ENCODE data around the gene AJAP1. TPM values are rescaled to one million over a fixed set of nuclear protein-coding genes. Genes with fewer than 3 reads are reported as not detected.

The AJAP1 gene
- polyA plus RNA-seq, 1 of the 3 experiments (the other 2 are of a cell fraction), result not detected

DNA sequence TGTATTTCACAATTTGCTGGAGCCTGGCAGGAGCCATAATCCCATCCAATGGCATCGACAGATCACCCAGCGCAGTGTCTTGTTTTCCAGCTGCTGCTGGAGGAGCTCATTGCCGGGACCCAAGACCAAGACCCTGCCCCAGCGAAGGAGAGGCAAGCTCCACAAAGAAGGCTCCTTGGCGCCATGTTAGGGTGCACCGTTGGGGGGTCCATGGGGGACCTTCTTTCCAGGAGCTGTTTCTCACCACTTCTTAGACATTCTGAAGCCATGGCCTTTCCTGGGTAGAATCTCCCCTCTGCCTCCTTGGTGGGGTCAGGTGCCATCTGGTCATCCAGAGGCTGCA, 31.1 kb downstream of the AJAP1 start:
- no peaks in the 10 kb centered on the region for H3K79me2 ChIP-seq (ENCODE audit: insufficient read depth)
- H3K9me2 ChIP-seq, result no peaks in the 10 kb centered on the region
- DNase-seq, result no peak
- CTCF ChIA-PET, result interaction anchor here (0.6 to 4.1 kb wide), 3 partner anchors 29 to 1033 kb away, joined by 3 to 15 read pairs (median 4); partner anchors contain the start of gene TP73
- no peak overlapping the region for H2AFZ ChIP-seq (ENCODE audit: low read depth)
- no peak overlapping the region for H3K27ac ChIP-seq (ENCODE audit: low read depth in 2 of 2, low read length in 1 of 2)
- peaks cover 0 to 5% of the 10 kb centered on the region in 2 experiments; a peak in 1 of 4 replicates for H3K4me1 ChIP-seq (ENCODE audit: control insufficient read depth in 1 of 2, insufficient read depth in 2 of 2, low read depth in 1 of 2, low read length in 1 of 2)
- 67% methylated on average over 2 of the region's 6 CpGs for WGBS (ENCODE audit: low lambda C conversion rate)
- TF ChIP-seq EZH2phosphoT487 (IDR thresholded peaks at IDR 0.05; ENCODE audit: borderline replicate concordance, low read depth) (no peak), SIN3A (IDR thresholded peaks at IDR 0.05; ENCODE audit: borderline replicate concordance, low read depth, low read length) (no peak), NFIC (IDR thresholded peaks at IDR 0.05; ENCODE audit: borderline replicate concordance) (no peak), GATA2 (CRISPR knock-in tag; IDR thresholded peaks at IDR 0.05) (no peak), FOXJ3 (CRISPR knock-in tag; IDR thresholded peaks at IDR 0.05) (no peak), TAF1 (IDR thresholded peaks at IDR 0.05; ENCODE audit: borderline replicate concordance, low read depth, low read length) (no peak), JUND (IDR thresholded peaks at IDR 0.05) (no peak), RCOR1 (IDR thresholded peaks at IDR 0.05; ENCODE audit: low read length) (no peak), FOSL2 (IDR thresholded peaks at IDR 0.05; ENCODE audit: borderline replicate concordance, low read depth) (no peak), CHD2 (IDR thresholded peaks at IDR 0.05; ENCODE audit: low read length, partially characterized antibody) (no peak), TEAD4 (IDR thresholded peaks at IDR 0.05; ENCODE audit: borderline replicate concordance, insufficient read depth) (no peak), MEF2A (IDR thresholded peaks at IDR 0.05; ENCODE audit: borderline replicate concordance, low read depth) (no peak), POLR2AphosphoS5 (IDR thresholded peaks at IDR 0.05; ENCODE audit: low read depth, low read length) (no peak)
- TF ChIP-seq, protein P1, sequence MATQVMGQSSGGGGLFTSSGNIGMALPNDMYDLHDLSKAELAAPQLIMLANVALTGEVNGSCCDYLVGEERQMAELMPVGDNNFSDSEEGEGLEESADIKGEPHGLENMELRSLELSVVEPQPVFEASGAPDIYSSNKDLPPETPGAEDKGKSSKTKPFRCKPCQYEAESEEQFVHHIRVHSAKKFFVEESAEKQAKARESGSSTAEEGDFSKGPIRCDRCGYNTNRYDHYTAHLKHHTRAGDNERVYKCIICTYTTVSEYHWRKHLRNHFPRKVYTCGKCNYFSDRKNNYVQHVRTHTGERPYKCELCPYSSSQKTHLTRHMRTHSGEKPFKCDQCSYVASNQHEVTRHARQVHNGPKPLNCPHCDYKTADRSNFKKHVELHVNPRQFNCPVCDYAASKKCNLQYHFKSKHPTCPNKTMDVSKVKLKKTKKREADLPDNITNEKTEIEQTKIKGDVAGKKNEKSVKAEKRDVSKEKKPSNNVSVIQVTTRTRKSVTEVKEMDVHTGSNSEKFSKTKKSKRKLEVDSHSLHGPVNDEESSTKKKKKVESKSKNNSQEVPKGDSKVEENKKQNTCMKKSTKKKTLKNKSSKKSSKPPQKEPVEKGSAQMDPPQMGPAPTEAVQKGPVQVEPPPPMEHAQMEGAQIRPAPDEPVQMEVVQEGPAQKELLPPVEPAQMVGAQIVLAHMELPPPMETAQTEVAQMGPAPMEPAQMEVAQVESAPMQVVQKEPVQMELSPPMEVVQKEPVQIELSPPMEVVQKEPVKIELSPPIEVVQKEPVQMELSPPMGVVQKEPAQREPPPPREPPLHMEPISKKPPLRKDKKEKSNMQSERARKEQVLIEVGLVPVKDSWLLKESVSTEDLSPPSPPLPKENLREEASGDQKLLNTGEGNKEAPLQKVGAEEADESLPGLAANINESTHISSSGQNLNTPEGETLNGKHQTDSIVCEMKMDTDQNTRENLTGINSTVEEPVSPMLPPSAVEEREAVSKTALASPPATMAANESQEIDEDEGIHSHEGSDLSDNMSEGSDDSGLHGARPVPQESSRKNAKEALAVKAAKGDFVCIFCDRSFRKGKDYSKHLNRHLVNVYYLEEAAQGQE (IDR thresholded peaks at IDR 0.05; ENCODE audit: low read depth, low read length), result no peak
- TF ChIP-seq, protein P2, sequence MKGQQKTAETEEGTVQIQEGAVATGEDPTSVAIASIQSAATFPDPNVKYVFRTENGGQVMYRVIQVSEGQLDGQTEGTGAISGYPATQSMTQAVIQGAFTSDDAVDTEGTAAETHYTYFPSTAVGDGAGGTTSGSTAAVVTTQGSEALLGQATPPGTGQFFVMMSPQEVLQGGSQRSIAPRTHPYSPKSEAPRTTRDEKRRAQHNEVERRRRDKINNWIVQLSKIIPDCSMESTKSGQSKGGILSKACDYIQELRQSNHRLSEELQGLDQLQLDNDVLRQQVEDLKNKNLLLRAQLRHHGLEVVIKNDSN (IDR thresholded peaks at IDR 0.05; ENCODE audit: borderline replicate concordance, low read depth), result no peak
- TF ChIP-seq, protein P3, sequence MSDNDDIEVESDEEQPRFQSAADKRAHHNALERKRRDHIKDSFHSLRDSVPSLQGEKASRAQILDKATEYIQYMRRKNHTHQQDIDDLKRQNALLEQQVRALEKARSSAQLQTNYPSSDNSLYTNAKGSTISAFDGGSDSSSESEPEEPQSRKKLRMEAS (IDR thresholded peaks at IDR 0.05; ENCODE audit: low read depth), result no peak
- TF ChIP-seq, protein P4, sequence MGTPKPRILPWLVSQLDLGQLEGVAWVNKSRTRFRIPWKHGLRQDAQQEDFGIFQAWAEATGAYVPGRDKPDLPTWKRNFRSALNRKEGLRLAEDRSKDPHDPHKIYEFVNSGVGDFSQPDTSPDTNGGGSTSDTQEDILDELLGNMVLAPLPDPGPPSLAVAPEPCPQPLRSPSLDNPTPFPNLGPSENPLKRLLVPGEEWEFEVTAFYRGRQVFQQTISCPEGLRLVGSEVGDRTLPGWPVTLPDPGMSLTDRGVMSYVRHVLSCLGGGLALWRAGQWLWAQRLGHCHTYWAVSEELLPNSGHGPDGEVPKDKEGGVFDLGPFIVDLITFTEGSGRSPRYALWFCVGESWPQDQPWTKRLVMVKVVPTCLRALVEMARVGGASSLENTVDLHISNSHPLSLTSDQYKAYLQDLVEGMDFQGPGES (IDR thresholded peaks at IDR 0.05; ENCODE audit: low read depth, low read length), result no peak
- H3K4me3 ChIP-seq (ENCODE audit: low read depth in 2 of 2, low read length in 1 of 2), result no peak overlapping the region
- no peak overlapping the region for H3K9ac ChIP-seq
- no peaks in the 10 kb centered on the region for H3F3A ChIP-seq (replicated peaks; ENCODE audit: insufficient read depth)
- no peaks in the 10 kb centered on the region for H3K9me3 ChIP-seq
- no peak overlapping the region for H3K4me2 ChIP-seq
- POLR2A ChIA-PET, result no interaction called here
- no peaks in the 10 kb centered on the region for H3K36me3 ChIP-seq (replicated peaks in 1 of 2; ENCODE audit: control insufficient read depth in 1 of 2, insufficient read depth in 2 of 2, low read length in 1 of 2)
- H3K27me3 ChIP-seq (ENCODE audit: insufficient read depth), result no peaks in the 10 kb centered on the region
- no peaks in the 10 kb centered on the region for H4K20me1 ChIP-seq (ENCODE audit: insufficient read depth)

All from SK-N-SH (cell line).